KMS-11 (cell line): Measurements from ENCODE around the gene P2RY2.
"Not testable (repeated sequence)": the region's sequence is repeated elsewhere in the genome, so short reads cannot be mapped to it uniquely, and the experiment has no call there.

Experiments
- H2AFZ ChIP-seq: fragments of 200-600 bp; sonication (generic); 2 replicates; pipeline ENCODE4 v1.6.1; 2016; ENCODE audit warnings: antibody characterized with exemption, mixed run types, low read depth
- H3K27ac ChIP-seq: fragments of 200-600 bp; sonication (generic); 2 replicates; pipeline ENCODE4 v1.6.1; 2016; ENCODE audit warnings: mild to moderate bottlenecking, mixed run types
- H3K27me3 ChIP-seq: fragments of 200-600 bp; sonication (generic); 2 replicates; pipeline ENCODE4 v1.6.1; 2017; ENCODE audit warnings: mild to moderate bottlenecking, low read depth, mixed run types, moderate library complexity; ENCODE audit not compliant: insufficient read depth
- H3K36me3 ChIP-seq: fragments of 200-600 bp; sonication (generic); 2 replicates; pipeline ENCODE4 v1.6.1; 2017; ENCODE audit warnings: mild to moderate bottlenecking, mixed run types; ENCODE audit not compliant: insufficient read depth
- H3K4me1 ChIP-seq: fragments of 200-600 bp; sonication (generic); 2 replicates; pipeline ENCODE4 v1.6.1; 2016; ENCODE audit warnings: mild to moderate bottlenecking, low read depth, mixed run types; ENCODE audit not compliant: poor library complexity, severe bottlenecking
- H3K4me2 ChIP-seq: fragments of 200-600 bp; sonication (generic); 2 replicates; pipeline ENCODE4 v1.7.0; 2016; ENCODE audit warnings: mild to moderate bottlenecking, mixed run types
- H3K4me3 ChIP-seq: fragments of 200-600 bp; sonication (generic); IDR thresholded peaks from 2 replicates; pipeline ENCODE4 v1.6.1; 2017; ENCODE audit warnings: low read depth, low read length, mixed read lengths; ENCODE audit not compliant: insufficient read depth
- H3K79me2 ChIP-seq: fragments of 200-600 bp; sonication (generic); 2 replicates; pipeline ENCODE4 v1.6.1; 2016; ENCODE audit warnings: low read depth, mixed run types; ENCODE audit not compliant: insufficient read depth
- H3K9ac ChIP-seq: fragments of 200-600 bp; sonication (generic); 2 replicates; pipeline ENCODE4 v1.6.1; 2016; ENCODE audit warnings: mild to moderate bottlenecking, mixed run types
- H4K20me1 ChIP-seq: fragments of 200-600 bp; sonication (generic); 2 replicates; pipeline ENCODE4 v1.6.1; 2016; ENCODE audit warnings: mild to moderate bottlenecking, mixed run types; ENCODE audit not compliant: insufficient read depth
- TF ChIP-seq, protein P1 (sequence below): fragments of 200-600 bp; sonication (generic); conservative IDR thresholded peaks from 2 replicates; pipeline ENCODE4 v1.6.1; 2017; ENCODE audit warnings: low read depth, mild to moderate bottlenecking, antibody characterized with exemption, low read length, moderate library complexity, mixed read lengths

Gene P2RY2

GRCh38 chr11:73269459-73270015 lies 51.5 kb downstream of the P2RY2 start:
- no peak overlapping the region for H2AFZ ChIP-seq

DNA sequence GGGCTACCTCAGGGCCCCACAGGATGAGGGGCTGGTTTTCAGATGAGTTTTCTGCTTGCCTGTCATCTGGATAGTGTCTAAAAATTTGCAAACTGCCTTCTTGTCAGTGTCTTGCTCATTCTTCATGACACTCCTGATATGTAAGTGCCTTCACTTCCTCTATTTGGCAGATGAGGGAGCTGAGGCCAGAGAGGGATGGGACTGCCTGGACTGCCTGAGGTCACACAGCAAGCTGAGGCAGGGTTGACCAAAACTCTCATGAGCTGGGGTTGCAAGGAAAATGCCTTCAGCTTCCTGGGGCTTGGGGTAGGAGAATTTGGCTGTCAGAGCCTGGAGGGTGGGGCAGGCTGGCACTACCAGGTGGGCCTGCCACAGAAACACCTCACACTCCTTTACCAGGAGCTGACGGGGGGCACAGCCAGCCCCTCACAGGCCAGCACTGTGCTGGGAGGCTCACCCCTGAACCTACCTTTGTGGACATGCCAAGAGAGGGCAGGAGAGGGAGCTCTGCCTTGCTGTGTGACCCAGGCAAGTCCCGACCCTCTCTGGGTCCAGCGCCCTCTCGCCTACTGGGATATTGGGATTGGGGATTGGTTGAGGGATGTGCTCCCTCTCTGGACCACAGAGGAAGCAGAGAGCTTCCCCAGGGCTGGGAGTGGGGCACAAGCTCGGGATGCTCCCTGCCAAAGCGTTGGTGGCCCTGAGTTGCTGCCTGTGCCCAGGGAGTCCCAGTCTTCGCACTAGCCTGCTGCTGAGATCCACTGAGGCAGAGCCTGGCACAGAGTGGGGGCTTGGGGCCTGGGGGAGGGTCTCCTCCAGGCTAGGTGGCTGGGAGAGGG lies 52.2 kb downstream of the P2RY2 start:
- TF ChIP-seq, protein P1, sequence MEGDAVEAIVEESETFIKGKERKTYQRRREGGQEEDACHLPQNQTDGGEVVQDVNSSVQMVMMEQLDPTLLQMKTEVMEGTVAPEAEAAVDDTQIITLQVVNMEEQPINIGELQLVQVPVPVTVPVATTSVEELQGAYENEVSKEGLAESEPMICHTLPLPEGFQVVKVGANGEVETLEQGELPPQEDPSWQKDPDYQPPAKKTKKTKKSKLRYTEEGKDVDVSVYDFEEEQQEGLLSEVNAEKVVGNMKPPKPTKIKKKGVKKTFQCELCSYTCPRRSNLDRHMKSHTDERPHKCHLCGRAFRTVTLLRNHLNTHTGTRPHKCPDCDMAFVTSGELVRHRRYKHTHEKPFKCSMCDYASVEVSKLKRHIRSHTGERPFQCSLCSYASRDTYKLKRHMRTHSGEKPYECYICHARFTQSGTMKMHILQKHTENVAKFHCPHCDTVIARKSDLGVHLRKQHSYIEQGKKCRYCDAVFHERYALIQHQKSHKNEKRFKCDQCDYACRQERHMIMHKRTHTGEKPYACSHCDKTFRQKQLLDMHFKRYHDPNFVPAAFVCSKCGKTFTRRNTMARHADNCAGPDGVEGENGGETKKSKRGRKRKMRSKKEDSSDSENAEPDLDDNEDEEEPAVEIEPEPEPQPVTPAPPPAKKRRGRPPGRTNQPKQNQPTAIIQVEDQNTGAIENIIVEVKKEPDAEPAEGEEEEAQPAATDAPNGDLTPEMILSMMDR = no peak
- Histone ChIP-seq H4K20me1 (no peaks in the 10 kb centered on the region), H3K36me3 (no peaks in the 10 kb centered on the region), H3K4me3 (no peak overlapping the region), H3K79me2 (no peaks in the 10 kb centered on the region), H3K9ac (no peak overlapping the region; the same call in 1 of the 2 replicates), H3K4me1 (peaks cover 59% of the 10 kb centered on the region), H3K27ac (peak overlapping the region; percentile 72; the same call in 1 of the 2 replicates), H3K4me2 (peak overlapping the region; percentile 91; the same call in 1 of the 2 replicates), H2AFZ (peak overlapping the region; percentile 13; the same call in 1 of the 2 replicates), H3K27me3 (no peaks in the 10 kb centered on the region)

More at GRCh38 chr11:73269459-73270015, 51.5 kb downstream of the P2RY2 start:
- Histone ChIP-seq H3K4me2 (peak overlapping the region; percentile 91; the same call in 1 of the 2 replicates), H3K4me1 (peaks cover 59% of the 10 kb centered on the region), H3K79me2 (no peaks in the 10 kb centered on the region), H3K9ac (no peak overlapping the region), H3K36me3 (no peaks in the 10 kb centered on the region), H3K4me3 (no peak overlapping the region), H3K27me3 (no peaks in the 10 kb centered on the region), H4K20me1 (no peaks in the 10 kb centered on the region), H3K27ac (no peak overlapping the region)
- TF ChIP-seq, protein P1 = no peak

DNA sequence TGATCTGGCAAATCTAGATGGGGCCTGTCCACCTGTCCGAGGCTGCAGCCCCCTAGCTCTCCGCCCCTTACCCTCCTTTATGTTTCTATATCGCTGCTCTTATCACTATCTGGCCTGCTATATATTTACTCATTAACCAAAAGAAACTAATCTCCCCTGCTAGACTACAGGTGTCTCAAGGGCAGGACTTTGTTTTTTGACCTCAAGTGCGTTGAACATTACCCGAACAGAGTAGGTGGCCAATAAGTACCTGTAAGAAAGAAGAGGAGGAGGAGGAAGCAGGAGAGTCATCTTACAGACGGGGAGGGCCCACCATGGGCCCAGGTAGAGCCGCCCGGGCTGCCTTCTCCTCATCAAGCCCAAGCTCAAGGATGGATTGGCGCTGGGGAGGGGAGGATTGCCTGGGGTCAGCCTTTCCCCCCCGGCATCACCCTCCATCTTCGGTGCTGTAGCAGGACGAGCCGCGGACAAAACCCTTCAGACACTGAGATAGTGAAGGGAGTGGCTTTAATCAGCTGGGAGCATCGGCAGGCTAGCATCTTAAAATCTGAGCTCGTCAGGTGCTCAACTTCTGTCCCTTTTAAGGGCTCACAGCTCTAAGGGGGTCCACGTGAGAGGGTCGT lies 52.9 kb downstream of the P2RY2 start:
- peak overlapping the region; percentile 91 for H3K4me2 ChIP-seq
- H4K20me1 ChIP-seq = no peaks in the 10 kb centered on the region
- peak overlapping the region; percentile 72 for H3K27ac ChIP-seq
- no peaks in the 10 kb centered on the region for H3K79me2 ChIP-seq
- H3K27me3 ChIP-seq = no peaks in the 10 kb centered on the region
- no peaks in the 10 kb centered on the region for H3K36me3 ChIP-seq
- TF ChIP-seq, protein P1 = no peak
- peak overlapping the region; percentile 36; the same call in 1 of the 2 replicates for H3K9ac ChIP-seq
- peaks cover 54% of the 10 kb centered on the region for H3K4me1 ChIP-seq
- peak overlapping the region; percentile 48; the same call in 1 of the 2 replicates for H2AFZ ChIP-seq
- H3K4me3 ChIP-seq = no peak overlapping the region

DNA sequence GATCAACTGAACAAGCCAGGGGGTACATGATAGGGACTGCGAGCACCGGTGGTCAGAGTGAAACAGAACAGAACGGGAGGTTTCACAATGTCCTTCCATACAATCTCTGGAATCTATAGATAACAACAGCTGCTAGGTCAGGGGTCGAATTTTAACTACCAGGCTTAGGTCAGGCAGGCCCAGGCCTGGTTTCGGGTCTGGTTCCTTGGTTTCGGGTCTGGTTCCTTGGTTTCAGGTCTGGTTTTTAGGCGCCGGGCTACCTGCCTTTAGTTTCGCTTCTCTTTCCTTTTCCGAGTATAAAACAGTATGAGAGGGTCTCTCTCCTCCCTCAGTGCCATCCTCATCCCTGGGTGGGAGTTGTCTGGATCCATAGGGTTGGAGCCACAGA lies 53.4 kb downstream of the P2RY2 start:
- H3K4me2 ChIP-seq = peak overlapping the region; percentile 91
- peaks cover 54% of the 10 kb centered on the region for H3K4me1 ChIP-seq
- not testable (repeated sequence) for H3K36me3 ChIP-seq, H3K4me3 ChIP-seq, H4K20me1 ChIP-seq, H3K27me3 ChIP-seq, H3K79me2 ChIP-seq
- H2AFZ ChIP-seq = peak overlapping the region; percentile 48; the same call in 1 of the 2 replicates
- peak overlapping the region; percentile 36; the same call in 1 of the 2 replicates for H3K9ac ChIP-seq
- H3K27ac ChIP-seq = peak overlapping the region; percentile 72
